Testis (tissue), 2 donors: Measurements from ENCODE around the gene SDHAF3.
"Not testable (repeated sequence)": the region's sequence is repeated elsewhere in the genome, so short reads cannot be mapped to it uniquely, and the experiment has no call there.

Source experiments
- POLR2A ChIP-seq: fragments of 450-650 bp; IDR thresholded peaks from one replicate; pipeline ENCODE4 v1.6.1; 2017; ENCODE audit warnings: antibody characterized with exemption, mild to moderate bottlenecking, moderate library complexity
- TF ChIP-seq, protein P1 (sequence below), 3 experiments: fragments of 450-650 bp in 2 of 3; fragments of 200-600 bp in 1 of 3; sonication (generic) in 1 of 3; IDR thresholded peaks; one replicate each; pipeline ENCODE4 v1.5.1; 2016 to 2019; ENCODE audit warnings: antibody characterized with exemption in 3 of 3, mild to moderate bottlenecking in 2 of 3, moderate library complexity in 1 of 3

DNA sequence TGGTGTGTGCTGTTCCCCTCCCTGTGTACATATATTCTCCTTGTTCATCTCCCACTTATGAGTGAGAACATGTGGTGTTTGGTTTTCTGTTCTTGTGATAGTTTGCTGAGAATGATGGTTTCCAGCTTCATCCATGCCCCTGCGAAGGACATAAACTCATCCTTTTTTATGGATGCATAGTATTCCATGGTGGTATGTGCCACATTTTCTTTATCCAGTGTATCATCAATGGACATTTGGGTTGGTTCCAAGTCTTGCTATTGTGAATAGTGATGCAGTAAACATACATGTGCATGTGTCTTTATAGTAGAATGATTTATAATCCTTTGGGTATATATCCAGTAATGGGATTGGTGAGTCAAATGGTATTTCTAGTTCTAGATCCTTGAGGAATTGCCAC lies 44.1 kb downstream of the SDHAF3 start:
- TF ChIP-seq, protein P1, sequence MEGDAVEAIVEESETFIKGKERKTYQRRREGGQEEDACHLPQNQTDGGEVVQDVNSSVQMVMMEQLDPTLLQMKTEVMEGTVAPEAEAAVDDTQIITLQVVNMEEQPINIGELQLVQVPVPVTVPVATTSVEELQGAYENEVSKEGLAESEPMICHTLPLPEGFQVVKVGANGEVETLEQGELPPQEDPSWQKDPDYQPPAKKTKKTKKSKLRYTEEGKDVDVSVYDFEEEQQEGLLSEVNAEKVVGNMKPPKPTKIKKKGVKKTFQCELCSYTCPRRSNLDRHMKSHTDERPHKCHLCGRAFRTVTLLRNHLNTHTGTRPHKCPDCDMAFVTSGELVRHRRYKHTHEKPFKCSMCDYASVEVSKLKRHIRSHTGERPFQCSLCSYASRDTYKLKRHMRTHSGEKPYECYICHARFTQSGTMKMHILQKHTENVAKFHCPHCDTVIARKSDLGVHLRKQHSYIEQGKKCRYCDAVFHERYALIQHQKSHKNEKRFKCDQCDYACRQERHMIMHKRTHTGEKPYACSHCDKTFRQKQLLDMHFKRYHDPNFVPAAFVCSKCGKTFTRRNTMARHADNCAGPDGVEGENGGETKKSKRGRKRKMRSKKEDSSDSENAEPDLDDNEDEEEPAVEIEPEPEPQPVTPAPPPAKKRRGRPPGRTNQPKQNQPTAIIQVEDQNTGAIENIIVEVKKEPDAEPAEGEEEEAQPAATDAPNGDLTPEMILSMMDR (IDR thresholded peaks at IDR 0.05): not testable (repeated sequence)
- not testable (repeated sequence) for TF ChIP-seq POLR2A
